HL-60 (cell line): ENCODE measurements around the gene DTL.

Experiments used
- DNase-seq, 2 experiments: peaks; one replicate each; pipeline ENCODE4 v3.0.0-alpha.2; 2010 to 2020; ENCODE audit warnings: low read depth in 1 of 2, low spot score in 1 of 2
- H3K27ac ChIP-seq: fragments of 250-450 bp; sonication (Bioruptor Pico); replicated peaks from 2 replicates; pipeline ENCODE4 v1.5.1; 2020; ENCODE audit warnings: mild to moderate bottlenecking, moderate library complexity
- H3K27me3 ChIP-seq: fragments of 250-450 bp; sonication (Bioruptor Pico); 2 replicates; pipeline ENCODE4 v1.5.1; 2021; ENCODE audit warnings: mild to moderate bottlenecking, moderate library complexity; ENCODE audit not compliant: insufficient read depth, poor library complexity, severe bottlenecking
- H3K4me3 ChIP-seq: replicated peaks from 2 replicates; pipeline ENCODE4 v1.5.1; 2011; ENCODE audit warnings: mild to moderate bottlenecking, control low read depth, low read length; ENCODE audit not compliant: insufficient read depth
- GABPA ChIP-seq: IDR thresholded peaks from 2 replicates; pipeline ENCODE4 v1.6.1; 2012; ENCODE audit warnings: low read depth
- POLR2AphosphoS5 ChIP-seq: IDR thresholded peaks from 2 replicates; pipeline ENCODE4 v1.6.1; 2012; ENCODE audit warnings: low read depth
- SPI1 ChIP-seq: IDR thresholded peaks from 2 replicates; pipeline ENCODE4 v1.6.1; 2012; ENCODE audit warnings: low read depth, mild to moderate bottlenecking, borderline replicate concordance
- TF ChIP-seq, protein P1 (sequence below): IDR thresholded peaks from one replicate; pipeline ENCODE4 v1.5.1; 2011; ENCODE audit warnings: low read length, control low read depth, inconsistent platforms; ENCODE audit not compliant: insufficient read depth
- TF ChIP-seq, protein P2 (sequence below): IDR thresholded peaks from 2 replicates; pipeline ENCODE4 v1.6.1; 2012; ENCODE audit warnings: low read depth; ENCODE audit not compliant: insufficient replicate concordance

The DTL gene

DNA sequence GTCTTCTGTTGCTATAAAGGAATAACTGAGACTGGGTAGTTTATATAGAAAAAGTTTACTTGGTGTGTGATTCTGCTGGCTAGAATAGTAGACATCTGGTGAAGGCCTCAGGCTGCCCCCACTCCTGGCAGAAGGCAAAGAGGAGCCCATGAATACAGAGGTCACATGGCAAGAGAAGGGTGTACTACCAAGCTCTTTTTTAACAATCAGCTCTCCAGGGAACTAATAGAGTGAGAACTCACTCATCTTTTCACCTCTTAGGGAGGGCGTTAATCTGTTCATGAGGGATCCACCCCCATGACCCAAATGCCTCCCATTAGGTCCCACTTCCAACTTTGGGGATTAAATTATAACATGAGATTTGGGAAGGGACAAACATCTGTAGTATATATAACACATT, 9.3 kb downstream of the DTL start:
- TF ChIP-seq, protein P1, sequence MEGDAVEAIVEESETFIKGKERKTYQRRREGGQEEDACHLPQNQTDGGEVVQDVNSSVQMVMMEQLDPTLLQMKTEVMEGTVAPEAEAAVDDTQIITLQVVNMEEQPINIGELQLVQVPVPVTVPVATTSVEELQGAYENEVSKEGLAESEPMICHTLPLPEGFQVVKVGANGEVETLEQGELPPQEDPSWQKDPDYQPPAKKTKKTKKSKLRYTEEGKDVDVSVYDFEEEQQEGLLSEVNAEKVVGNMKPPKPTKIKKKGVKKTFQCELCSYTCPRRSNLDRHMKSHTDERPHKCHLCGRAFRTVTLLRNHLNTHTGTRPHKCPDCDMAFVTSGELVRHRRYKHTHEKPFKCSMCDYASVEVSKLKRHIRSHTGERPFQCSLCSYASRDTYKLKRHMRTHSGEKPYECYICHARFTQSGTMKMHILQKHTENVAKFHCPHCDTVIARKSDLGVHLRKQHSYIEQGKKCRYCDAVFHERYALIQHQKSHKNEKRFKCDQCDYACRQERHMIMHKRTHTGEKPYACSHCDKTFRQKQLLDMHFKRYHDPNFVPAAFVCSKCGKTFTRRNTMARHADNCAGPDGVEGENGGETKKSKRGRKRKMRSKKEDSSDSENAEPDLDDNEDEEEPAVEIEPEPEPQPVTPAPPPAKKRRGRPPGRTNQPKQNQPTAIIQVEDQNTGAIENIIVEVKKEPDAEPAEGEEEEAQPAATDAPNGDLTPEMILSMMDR: no peak
- TF ChIP-seq, protein P2, sequence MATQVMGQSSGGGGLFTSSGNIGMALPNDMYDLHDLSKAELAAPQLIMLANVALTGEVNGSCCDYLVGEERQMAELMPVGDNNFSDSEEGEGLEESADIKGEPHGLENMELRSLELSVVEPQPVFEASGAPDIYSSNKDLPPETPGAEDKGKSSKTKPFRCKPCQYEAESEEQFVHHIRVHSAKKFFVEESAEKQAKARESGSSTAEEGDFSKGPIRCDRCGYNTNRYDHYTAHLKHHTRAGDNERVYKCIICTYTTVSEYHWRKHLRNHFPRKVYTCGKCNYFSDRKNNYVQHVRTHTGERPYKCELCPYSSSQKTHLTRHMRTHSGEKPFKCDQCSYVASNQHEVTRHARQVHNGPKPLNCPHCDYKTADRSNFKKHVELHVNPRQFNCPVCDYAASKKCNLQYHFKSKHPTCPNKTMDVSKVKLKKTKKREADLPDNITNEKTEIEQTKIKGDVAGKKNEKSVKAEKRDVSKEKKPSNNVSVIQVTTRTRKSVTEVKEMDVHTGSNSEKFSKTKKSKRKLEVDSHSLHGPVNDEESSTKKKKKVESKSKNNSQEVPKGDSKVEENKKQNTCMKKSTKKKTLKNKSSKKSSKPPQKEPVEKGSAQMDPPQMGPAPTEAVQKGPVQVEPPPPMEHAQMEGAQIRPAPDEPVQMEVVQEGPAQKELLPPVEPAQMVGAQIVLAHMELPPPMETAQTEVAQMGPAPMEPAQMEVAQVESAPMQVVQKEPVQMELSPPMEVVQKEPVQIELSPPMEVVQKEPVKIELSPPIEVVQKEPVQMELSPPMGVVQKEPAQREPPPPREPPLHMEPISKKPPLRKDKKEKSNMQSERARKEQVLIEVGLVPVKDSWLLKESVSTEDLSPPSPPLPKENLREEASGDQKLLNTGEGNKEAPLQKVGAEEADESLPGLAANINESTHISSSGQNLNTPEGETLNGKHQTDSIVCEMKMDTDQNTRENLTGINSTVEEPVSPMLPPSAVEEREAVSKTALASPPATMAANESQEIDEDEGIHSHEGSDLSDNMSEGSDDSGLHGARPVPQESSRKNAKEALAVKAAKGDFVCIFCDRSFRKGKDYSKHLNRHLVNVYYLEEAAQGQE: no peak
- no peak for TF ChIP-seq SPI1
- no peak overlapping the region for H3K27ac ChIP-seq
- no peaks in the 10 kb centered on the region for H3K27me3 ChIP-seq
- no peak for DNase-seq
- no peak overlapping the region for H3K4me3 ChIP-seq

DNA sequence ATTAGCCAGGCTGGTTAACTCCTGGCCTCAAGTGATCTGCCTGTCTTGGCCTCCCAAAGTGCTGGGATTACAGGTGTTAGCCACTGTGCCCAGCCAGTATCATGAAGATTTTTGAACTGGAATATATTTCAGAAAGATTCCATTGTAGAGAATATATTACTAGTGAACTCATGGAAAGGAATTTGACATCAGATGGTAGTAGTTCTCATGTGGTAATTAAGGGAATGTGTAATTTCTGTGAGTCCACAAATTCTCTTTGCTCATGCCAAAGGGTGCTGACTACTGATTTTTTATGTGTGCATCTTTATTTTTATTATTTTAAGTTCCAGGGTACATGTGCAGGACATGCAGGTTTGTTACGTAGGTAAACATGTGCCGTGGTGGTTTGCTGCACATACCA, 10.4 kb downstream of the DTL start:
- DNase-seq: no peak
- H3K27ac ChIP-seq: no peak overlapping the region
- no peak for TF ChIP-seq POLR2AphosphoS5
- TF ChIP-seq, protein P1: no peak

DNA sequence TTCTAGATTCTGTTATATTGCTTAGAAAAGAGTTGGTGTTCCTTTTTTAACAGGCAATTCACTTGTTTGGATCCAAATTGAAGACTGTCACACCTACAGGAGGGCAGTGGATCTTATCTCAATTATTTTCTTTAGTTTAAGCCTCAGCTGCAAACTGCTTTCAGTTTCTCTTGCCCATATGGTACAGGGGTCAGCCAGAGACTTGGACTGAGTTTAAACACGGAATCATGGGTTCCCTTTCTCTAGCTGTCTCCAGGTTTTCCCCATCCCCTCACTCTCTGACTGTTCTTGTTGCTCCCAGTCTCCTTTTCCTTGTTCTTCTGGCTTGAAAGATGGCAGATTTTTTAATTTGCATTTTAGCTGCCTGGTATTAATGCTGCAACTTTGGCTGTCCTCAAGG, 18.4 kb downstream of the DTL start:
- no peaks in the 10 kb centered on the region for H3K27me3 ChIP-seq
- H3K27ac ChIP-seq: no peak overlapping the region
- TF ChIP-seq, protein P1: no peak
- TF ChIP-seq SPI1 (no peak), GABPA (no peak), POLR2AphosphoS5 (no peak)
- TF ChIP-seq, protein P2: no peak
- no peak for DNase-seq
- no peak overlapping the region for H3K4me3 ChIP-seq

More for the DNA sequence above, 10.4 kb downstream of the DTL start:
- Histone ChIP-seq H3K4me3 (no peak overlapping the region), H3K27me3 (no peaks in the 10 kb centered on the region)

DNA sequence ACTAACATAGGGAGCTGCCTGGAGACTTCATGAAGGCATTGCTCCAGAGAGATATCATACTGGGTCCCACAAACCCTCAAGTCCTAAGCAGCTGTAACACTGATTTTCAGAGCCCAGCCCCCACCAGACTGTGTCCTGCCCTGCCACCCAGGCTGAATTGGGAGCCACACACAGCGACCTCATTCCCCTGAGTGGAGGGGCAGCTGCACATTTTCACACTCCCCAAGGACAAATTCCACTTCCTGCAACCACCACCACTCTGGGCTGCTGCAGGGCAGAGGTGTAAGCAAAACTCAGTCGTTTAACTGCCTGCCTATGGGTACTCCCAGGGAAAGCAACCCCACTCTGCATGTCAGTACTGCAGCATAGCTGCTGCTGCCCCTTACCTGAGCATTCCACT, 19.8 kb downstream of the DTL start:
- no peak overlapping the region for H3K4me3 ChIP-seq
- TF ChIP-seq POLR2AphosphoS5: no peak
- TF ChIP-seq, protein P1: no peak
- no peak for TF ChIP-seq GABPA
- no peak for TF ChIP-seq SPI1
- TF ChIP-seq, protein P2: no peak
- no peak overlapping the region for H3K27ac ChIP-seq
- DNase-seq: no peak
- no peaks in the 10 kb centered on the region for H3K27me3 ChIP-seq
